Glomerular visceral epithelial cell (primary cell): ENCODE measurements around the gene PCDH7.

Source experiments
- DNase-seq: peaks from one replicate; pipeline ENCODE4 v3.0.0-alpha.2; 2016; ENCODE audit errors: extremely low spot score

PCDH7 gene

DNA sequence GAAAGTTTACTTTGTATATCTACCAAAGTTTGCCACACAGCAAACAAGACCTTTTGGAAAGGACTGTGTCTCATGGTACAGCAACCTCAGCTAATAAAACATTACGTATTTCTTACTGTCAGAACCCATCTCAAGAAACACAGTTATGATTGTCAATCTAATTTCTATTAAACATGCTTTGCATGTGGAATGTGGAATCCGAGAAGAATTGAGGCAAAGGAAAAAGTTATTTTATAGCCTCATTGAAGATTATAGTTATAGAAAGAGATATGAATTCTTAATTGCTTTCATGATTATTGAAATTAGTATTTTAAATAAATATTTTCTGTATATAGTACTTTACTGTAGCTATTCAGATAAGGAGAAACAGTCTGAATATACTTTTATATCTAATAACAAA lies 5.4 kb downstream of the PCDH7 start:
- no peak for DNase-seq

- no peak for DNase-seq
Measured at GRCh38 chr4:30726090-30726675, 6.0 kb downstream of the PCDH7 start.

DNA sequence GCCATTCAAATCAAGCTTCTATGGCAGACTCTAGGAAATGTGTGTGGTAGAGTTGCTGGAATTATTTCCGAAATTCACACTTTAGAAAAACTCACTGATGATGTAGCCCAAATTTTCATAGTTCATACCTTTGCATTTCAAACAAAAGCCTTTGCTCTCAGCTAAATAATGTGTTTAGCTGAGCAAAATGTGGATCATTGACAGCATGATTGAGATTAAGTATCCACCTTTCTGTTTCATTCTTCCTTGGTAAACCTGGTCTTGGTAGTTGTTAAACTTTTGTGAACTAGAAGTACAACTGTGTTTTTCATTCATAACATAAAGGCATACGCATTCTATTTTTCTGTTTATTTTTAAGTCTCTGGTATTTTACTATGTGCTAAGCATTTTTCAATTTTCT lies 7.2 kb downstream of the PCDH7 start:
- no peak for DNase-seq

DNA sequence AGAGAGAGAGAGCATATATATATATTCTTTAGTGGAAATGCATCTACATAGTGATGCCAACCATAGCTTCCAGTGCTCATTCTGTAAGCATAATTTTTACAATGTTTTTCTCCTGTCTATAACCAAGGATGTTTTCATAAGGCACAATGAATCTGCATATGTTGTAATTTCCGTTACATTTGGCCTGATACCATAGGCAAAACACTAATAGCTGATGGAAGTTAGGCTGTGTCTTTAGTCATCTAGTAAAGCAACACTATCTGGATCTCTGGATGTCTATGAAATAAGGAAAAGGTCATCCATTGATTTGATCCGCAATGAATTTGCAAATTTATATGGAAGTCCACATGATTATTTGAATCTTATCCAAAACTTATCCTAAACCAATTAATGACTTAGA lies 8.1 kb downstream of the PCDH7 start:
- DNase-seq: no peak

GRCh38 chr4:30743897-30744296 lies 23.7 kb downstream of the PCDH7 start:
- DNase-seq: no peak

- no peak for DNase-seq
Measured at GRCh38 chr4:30744386-30744785, 24.2 kb downstream of the PCDH7 start.

DNA sequence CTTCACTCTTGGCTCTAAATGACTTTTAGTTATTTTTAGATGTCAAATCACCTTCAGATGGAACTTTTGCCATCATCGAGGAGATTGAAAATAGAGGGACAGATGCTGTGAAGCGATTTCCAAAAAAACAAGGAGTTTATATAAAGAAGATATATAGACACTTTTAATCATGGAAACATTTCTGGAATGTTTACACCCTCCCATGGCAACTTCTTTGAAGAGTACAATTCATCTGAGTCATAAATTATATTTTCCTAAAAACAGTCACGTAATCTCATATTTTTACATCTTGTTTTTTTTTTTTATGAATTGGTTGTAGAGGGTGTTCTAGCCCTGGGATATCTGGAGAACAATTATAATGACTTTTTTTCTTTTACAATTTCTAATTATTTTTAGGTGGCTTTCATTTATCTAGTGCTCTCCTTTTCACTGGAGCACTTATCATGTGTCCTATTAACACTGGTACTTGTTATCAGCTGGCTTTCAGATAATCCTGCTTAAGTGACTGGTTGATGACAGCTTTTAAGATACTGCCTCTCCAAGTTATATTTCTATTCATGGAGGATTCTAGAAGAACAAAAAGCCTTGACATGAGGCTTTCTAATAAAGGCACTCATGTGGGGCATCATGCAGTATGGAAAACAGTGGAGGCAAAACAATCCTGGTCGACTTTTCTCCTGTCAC lies 24.9 kb downstream of the PCDH7 start:
- DNase-seq: no peak

DNA sequence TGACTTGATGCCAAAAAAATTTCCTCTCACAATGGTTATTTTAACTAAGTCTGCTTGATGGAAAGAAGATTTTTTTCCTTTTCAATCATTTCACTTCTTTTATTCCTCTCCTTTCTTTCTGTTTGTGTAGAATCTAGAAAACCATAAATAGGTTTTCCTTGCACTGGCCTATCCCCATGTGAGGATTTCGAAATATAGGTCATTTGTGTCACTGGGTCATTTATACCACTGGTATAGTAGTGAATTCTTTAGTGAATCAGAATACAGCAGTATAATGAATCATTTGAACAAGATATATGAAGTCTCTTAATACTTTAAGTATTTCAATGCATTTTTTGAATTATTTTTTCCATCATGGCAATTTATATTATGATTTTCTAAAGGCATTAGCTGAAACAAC lies 26.6 kb downstream of the PCDH7 start:
- no peak for DNase-seq

DNA sequence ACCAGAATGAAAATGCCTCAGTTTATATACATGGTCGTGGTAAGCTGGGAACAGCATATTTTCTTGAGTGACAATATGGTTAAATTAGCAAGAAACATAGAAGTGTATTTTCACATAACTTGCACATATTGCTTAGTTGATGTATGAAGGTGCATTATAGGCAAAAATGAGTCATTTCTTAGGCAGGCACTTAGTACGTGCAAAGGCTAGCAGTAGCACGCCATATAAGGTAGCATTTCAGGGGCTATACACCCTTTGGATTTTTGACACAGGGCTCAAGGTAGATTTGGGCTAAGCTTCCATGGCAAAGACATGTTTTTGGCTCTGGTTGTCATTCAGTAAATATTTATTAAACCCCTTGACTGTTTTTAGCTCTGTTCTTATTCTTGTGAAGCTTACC lies 33.1 kb downstream of the PCDH7 start:
- no peak for DNase-seq

DNA sequence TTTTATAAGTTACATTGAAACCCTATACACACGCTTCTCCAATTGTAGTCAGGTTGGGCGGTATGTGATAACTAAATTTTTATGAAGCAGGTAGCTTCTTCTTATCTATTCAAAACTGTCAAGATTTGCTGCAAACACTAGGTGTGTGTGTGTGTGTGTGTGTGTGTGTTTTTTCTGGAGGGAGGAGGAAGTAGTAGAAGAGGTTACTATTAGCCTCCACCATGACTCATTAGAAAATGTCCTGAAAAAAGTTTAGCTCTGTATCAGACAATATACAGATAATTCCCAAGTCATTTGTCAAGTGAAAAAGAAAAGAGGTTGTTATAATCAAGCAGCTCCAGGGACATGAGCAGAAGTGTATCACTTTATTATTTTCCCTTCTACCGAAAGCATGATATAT lies 33.9 kb downstream of the PCDH7 start:
- peak; percentile 9 for DNase-seq

GRCh38 chr4:30755346-30755745 lies 35.2 kb downstream of the PCDH7 start:
- no peak for DNase-seq

- DNase-seq: no peak
Measured at GRCh38 chr4:30756553-30756952, 36.4 kb downstream of the PCDH7 start.

- peak; percentile 14 for DNase-seq
Measured at GRCh38 chr4:30757357-30757756, 37.2 kb downstream of the PCDH7 start.

GRCh38 chr4:30760551-30760950 lies 40.4 kb downstream of the PCDH7 start:
- DNase-seq: no peak

- no peak for DNase-seq
Measured at GRCh38 chr4:30763321-30763727, 43.2 kb downstream of the PCDH7 start.

DNA sequence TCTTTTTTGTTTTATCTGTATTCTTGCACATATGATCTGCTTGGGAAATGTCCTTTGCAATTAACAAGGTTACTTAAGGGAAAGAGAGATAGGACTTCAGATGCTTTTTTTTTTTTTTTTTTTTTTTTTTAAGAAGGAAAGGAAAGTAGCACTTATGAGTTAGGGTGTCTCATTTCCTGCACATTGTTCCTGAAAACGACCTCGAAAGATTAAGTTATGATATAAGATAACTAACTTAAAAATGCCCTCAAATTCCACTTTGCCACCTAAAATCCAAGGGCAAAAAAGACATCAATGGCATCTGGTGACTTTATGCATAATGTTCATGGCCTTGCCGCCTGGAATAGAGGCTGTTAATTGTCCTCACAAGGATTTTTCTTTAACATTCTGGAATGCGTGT lies 44.9 kb downstream of the PCDH7 start:
- no peak for DNase-seq

DNA sequence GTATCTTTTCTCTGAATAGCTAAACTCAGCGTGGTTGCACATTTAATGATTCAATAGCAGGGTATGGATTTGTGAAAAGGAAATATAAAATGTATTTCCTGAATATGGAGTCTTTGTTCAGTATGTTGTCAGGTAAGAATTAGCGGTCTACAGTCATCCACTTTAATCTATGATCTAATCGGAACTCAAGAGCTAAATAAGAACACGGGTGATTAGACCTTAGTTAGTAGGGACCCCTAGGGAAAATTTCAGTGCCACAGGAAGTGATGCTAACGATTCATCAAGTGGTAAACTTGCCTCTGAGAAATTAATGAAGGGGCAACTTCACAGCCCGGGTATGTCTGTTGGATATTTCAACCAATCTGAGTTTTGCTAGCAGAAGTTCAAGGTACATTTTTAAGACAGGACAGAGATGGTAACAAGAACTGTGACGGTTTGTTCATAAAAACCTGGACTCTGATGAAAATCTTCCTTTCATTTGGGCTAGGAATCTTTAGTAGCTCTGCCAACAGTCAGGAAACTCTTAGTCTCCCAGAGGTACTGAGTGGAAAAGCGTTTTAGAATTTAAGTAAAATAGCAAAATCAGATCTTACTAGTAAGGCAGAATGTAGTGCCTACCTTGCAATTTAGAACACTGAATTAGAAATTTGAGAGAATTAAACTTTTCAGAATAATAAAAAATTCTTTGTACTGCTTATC lies 47.1 kb downstream of the PCDH7 start:
- no peak for DNase-seq

DNA sequence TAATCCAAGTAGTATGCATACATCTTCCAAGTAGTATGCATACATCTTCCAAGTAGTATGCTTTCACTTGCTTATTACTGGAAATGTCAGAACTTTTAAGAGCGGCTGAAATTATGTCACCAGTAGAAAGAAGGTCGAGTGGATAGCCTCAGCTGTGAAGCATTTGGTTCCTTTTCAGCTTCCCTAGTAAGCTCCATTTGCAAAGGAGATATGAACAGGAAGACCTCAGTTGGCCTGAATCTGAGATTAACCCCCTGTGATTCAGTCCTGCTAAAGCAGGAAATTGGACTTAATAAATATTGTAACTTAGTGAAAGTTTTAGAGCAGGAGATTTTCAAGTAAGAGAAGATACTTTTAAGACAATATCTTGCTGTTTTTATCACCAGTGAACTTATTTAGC lies 48.1 kb downstream of the PCDH7 start:
- no peak for DNase-seq

GRCh38 chr4:30769093-30769492 lies 48.9 kb downstream of the PCDH7 start:
- DNase-seq: no peak

GRCh38 chr4:30770049-30770549 lies 49.9 kb downstream of the PCDH7 start:
- DNase-seq: no peak

DNA sequence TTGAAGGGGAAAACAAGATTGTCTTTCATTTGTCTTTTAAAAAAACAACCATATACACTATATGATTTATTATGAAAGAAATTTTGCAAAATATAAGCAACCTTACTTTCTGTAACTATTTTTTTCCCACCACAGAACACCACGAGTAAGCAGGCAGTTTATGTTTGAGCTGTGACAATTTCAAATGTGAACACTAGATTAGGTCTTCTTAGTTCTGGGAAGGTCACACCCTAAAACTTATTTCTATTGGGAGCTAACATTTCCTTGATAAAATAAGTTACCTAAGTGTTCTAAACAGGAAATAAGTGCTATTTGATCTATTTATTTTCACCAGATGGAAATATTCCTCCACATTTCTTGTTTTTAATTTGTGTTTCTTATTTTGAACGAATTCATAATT lies 50.6 kb downstream of the PCDH7 start:
- DNase-seq: no peak

DNA sequence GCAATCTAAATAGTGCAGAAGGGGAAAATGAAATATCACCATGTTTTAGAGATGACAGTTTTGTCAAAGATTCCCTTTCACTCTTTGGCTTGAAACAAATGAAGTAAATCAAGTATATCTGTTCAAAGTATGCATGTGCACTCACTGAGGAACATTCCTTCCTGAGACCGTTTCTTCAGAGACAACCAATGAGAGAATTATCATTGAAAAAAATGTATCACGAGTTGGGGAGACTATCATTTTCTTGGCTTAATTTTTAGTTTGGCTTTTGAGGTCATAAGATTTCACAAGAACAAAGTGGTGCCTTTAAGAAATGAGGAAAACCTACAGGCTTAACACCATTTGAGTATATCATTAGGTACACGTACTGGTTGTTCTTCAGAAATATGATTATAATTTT lies 56.3 kb downstream of the PCDH7 start:
- no peak for DNase-seq

DNA sequence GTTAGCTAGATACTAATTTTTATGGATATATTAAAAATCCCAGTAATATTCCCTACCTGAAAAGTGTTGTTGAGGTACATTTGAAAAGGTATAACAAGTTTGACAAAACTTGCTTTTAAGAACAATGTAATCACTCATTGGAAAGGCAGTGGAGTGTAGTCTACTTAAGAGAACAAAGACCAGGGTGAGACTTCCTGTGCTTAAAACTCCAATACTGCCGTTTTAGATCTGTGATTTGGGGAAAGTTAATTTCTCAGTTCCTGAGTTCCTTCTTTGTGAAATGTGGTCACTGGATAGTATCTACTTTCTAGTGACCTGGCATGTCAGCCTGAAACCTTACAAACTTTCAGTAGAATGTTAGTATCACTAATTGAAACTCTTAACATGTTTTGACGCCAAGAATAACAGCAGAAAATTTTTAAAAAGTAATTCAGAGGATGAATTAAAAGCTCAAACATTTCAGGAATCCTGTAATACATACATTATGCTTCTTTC lies 56.8 kb downstream of the PCDH7 start:
- DNase-seq: no peak
